ENCODE measurements around the gene MAGED2. TPM values are rescaled to one million over a fixed set of nuclear protein-coding genes. Genes with fewer than 3 reads are reported as not detected.
"Not testable (repeated sequence)": the region's sequence is repeated elsewhere in the genome, so short reads cannot be mapped to it uniquely, and the experiment has no call there.

Gene MAGED2
- polyA plus RNA-seq, 1 of the 3 experiments (the other 2 are of a cell fraction): 202 TPM

GRCh38 chrX:54774391-54775094, 33.0 kb upstream of the MAGED2 start:
- H3K9me2 ChIP-seq; POLR2A ChIA-PET; CTCF ChIA-PET; H3K4me3 ChIP-seq (ENCODE audit: low read depth in 2 of 2, low read length in 1 of 2); H4K20me1 ChIP-seq (ENCODE audit: insufficient read depth); H3F3A ChIP-seq (replicated peaks; ENCODE audit: insufficient read depth); H2AFZ ChIP-seq (ENCODE audit: low read depth); H3K9ac ChIP-seq; H3K79me2 ChIP-seq (ENCODE audit: insufficient read depth); H3K4me2 ChIP-seq; H3K27me3 ChIP-seq (ENCODE audit: insufficient read depth); H3K36me3 ChIP-seq (replicated peaks in 1 of 2; ENCODE audit: control insufficient read depth in 1 of 2, insufficient read depth in 2 of 2, low read length in 1 of 2); H3K9me3 ChIP-seq: not testable (repeated sequence)
- WGBS (ENCODE audit: low lambda C conversion rate): 0% methylated on average over 1 of the region's 2 CpGs
- DNase-seq: peak; percentile 38
- TF ChIP-seq RFX5 (IDR thresholded peaks at IDR 0.05; ENCODE audit: low read length) (peak; percentile 80; the same call in 1 of the 2 replicates), EP300 (IDR thresholded peaks at IDR 0.05; ENCODE audit: borderline replicate concordance in 1 of 2, low read depth in 1 of 2, low read length in 1 of 2) (peak in 1 of 2 experiments; percentile 42; a peak in 1 of 4 replicates)
- H3K4me1 ChIP-seq (ENCODE audit: control insufficient read depth in 1 of 2, insufficient read depth in 2 of 2, low read depth in 1 of 2, low read length in 1 of 2): peaks cover 0 to 14% of the 10 kb centered on the region in 2 experiments; a peak in 1 of 4 replicates
- H3K27ac ChIP-seq (ENCODE audit: low read depth in 2 of 2, low read length in 1 of 2): peak overlapping the region in 1 of 2 experiments; percentile 85; a peak in 2 of 4 replicates

GRCh38 chrX:54776061-54776460, 31.5 kb upstream of the MAGED2 start:
- Histone ChIP-seq H3K9me3 (no peaks in the 10 kb centered on the region), H3K9me2 (no peaks in the 10 kb centered on the region), H3K27me3 (ENCODE audit: insufficient read depth) (no peaks in the 10 kb centered on the region; the same call in 1 of the 2 replicates), H3K4me3 (ENCODE audit: low read depth in 2 of 2, low read length in 1 of 2) (no peak overlapping the region), H3K79me2 (ENCODE audit: insufficient read depth) (no peaks in the 10 kb centered on the region), H3K36me3 (replicated peaks in 1 of 2; ENCODE audit: control insufficient read depth in 1 of 2, insufficient read depth in 2 of 2, low read length in 1 of 2) (no peaks in the 10 kb centered on the region), H3K27ac (ENCODE audit: low read depth in 2 of 2, low read length in 1 of 2) (peak overlapping the region in 1 of 2 experiments; percentile 85; a peak in 1 of 4 replicates), H3F3A (replicated peaks; ENCODE audit: insufficient read depth) (no peaks in the 10 kb centered on the region), H2AFZ (ENCODE audit: low read depth) (no peak overlapping the region), H3K4me2 (no peak overlapping the region), H4K20me1 (ENCODE audit: insufficient read depth) (no peaks in the 10 kb centered on the region), H3K9ac (no peak overlapping the region), H3K4me1 (ENCODE audit: control insufficient read depth in 1 of 2, insufficient read depth in 2 of 2, low read depth in 1 of 2, low read length in 1 of 2) (peaks cover 0 to 14% of the 10 kb centered on the region in 2 experiments; a peak in 1 of 4 replicates)
- DNase-seq: no peak
- WGBS (ENCODE audit: low lambda C conversion rate): 31% methylated on average over 4 of the region's 6 CpGs
- CTCF ChIA-PET: no interaction called here
- POLR2A ChIA-PET: no interaction called here
- TF ChIP-seq FOXJ3 (CRISPR knock-in tag; IDR thresholded peaks at IDR 0.05): no peak
- TF ChIP-seq, protein P1, sequence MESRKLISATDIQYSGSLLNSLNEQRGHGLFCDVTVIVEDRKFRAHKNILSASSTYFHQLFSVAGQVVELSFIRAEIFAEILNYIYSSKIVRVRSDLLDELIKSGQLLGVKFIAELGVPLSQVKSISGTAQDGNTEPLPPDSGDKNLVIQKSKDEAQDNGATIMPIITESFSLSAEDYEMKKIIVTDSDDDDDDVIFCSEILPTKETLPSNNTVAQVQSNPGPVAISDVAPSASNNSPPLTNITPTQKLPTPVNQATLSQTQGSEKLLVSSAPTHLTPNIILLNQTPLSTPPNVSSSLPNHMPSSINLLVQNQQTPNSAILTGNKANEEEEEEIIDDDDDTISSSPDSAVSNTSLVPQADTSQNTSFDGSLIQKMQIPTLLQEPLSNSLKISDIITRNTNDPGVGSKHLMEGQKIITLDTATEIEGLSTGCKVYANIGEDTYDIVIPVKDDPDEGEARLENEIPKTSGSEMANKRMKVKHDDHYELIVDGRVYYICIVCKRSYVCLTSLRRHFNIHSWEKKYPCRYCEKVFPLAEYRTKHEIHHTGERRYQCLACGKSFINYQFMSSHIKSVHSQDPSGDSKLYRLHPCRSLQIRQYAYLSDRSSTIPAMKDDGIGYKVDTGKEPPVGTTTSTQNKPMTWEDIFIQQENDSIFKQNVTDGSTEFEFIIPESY (IDR thresholded peaks at IDR 0.05; ENCODE audit: borderline replicate concordance, low read depth): no peak

- H4K20me1 ChIP-seq (ENCODE audit: insufficient read depth): no peaks in the 10 kb centered on the region
- TF ChIP-seq NFIC (IDR thresholded peaks at IDR 0.05; ENCODE audit: borderline replicate concordance) (no peak), RXRA (IDR thresholded peaks at IDR 0.05; ENCODE audit: borderline replicate concordance, low read depth) (no peak), RAD21 (IDR thresholded peaks at IDR 0.05; ENCODE audit: low read length) (no peak), MEF2A (IDR thresholded peaks at IDR 0.05; ENCODE audit: borderline replicate concordance, low read depth) (no peak), TCF12 (IDR thresholded peaks at IDR 0.05) (no peak), USF2 (IDR thresholded peaks at IDR 0.05; ENCODE audit: borderline replicate concordance, low read depth, low read length) (no peak), RCOR1 (IDR thresholded peaks at IDR 0.05; ENCODE audit: low read length) (no peak)
- TF ChIP-seq, protein P2, sequence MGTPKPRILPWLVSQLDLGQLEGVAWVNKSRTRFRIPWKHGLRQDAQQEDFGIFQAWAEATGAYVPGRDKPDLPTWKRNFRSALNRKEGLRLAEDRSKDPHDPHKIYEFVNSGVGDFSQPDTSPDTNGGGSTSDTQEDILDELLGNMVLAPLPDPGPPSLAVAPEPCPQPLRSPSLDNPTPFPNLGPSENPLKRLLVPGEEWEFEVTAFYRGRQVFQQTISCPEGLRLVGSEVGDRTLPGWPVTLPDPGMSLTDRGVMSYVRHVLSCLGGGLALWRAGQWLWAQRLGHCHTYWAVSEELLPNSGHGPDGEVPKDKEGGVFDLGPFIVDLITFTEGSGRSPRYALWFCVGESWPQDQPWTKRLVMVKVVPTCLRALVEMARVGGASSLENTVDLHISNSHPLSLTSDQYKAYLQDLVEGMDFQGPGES (IDR thresholded peaks at IDR 0.05; ENCODE audit: low read depth, low read length): no peak
- TF ChIP-seq, protein P3, sequence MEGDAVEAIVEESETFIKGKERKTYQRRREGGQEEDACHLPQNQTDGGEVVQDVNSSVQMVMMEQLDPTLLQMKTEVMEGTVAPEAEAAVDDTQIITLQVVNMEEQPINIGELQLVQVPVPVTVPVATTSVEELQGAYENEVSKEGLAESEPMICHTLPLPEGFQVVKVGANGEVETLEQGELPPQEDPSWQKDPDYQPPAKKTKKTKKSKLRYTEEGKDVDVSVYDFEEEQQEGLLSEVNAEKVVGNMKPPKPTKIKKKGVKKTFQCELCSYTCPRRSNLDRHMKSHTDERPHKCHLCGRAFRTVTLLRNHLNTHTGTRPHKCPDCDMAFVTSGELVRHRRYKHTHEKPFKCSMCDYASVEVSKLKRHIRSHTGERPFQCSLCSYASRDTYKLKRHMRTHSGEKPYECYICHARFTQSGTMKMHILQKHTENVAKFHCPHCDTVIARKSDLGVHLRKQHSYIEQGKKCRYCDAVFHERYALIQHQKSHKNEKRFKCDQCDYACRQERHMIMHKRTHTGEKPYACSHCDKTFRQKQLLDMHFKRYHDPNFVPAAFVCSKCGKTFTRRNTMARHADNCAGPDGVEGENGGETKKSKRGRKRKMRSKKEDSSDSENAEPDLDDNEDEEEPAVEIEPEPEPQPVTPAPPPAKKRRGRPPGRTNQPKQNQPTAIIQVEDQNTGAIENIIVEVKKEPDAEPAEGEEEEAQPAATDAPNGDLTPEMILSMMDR (IDR thresholded peaks at IDR 0.05): no peak
Measured at GRCh38 chrX:54776987-54777672, 30.4 kb upstream of the MAGED2 start.

More at GRCh38 chrX:54776987-54777672, 30.4 kb upstream of the MAGED2 start:
- H3K27ac ChIP-seq (ENCODE audit: low read depth in 2 of 2, low read length in 1 of 2): no peak overlapping the region
- H3K4me1 ChIP-seq (ENCODE audit: control insufficient read depth in 1 of 2, insufficient read depth in 2 of 2, low read depth in 1 of 2, low read length in 1 of 2): peaks cover 0 to 14% of the 10 kb centered on the region in 2 experiments; a peak in 1 of 4 replicates
- H3K36me3 ChIP-seq (replicated peaks in 1 of 2; ENCODE audit: control insufficient read depth in 1 of 2, insufficient read depth in 2 of 2, low read length in 1 of 2): no peaks in the 10 kb centered on the region
- H2AFZ ChIP-seq (ENCODE audit: low read depth): no peak overlapping the region
- H3K9me2 ChIP-seq: no peaks in the 10 kb centered on the region
- H3K9ac ChIP-seq: no peak overlapping the region
- ChIA-PET CTCF (no interaction called here), POLR2A (no interaction called here)
- H3K27me3 ChIP-seq (ENCODE audit: insufficient read depth): no peaks in the 10 kb centered on the region; the same call in 1 of the 2 replicates
- H3K9me3 ChIP-seq: no peaks in the 10 kb centered on the region
- no peaks in the 10 kb centered on the region for H3F3A ChIP-seq (replicated peaks; ENCODE audit: insufficient read depth)
- 35% methylated on average over 6 of the region's 6 CpGs for WGBS (ENCODE audit: low lambda C conversion rate)
- H3K4me3 ChIP-seq (ENCODE audit: low read depth in 2 of 2, low read length in 1 of 2): no peak overlapping the region
- DNase-seq: no peak
- no peaks in the 10 kb centered on the region for H3K79me2 ChIP-seq (ENCODE audit: insufficient read depth)
- H3K4me2 ChIP-seq: no peak overlapping the region

Measured in SK-N-SH (cell line).